Measurements from ENCODE around the gene INCENP. TPM values are rescaled to one million over a fixed set of nuclear protein-coding genes. Genes with fewer than 3 reads are reported as not detected.

Gene INCENP
- total RNA-seq, 1 experiment from 2014 or later, result 86.6 TPM

- DNase-seq (ENCODE audit: low read depth), result peak; percentile 74
Observed at GRCh38 chr11:62124186-62125113, 639 bp downstream of the INCENP start.

- no peak for DNase-seq (ENCODE audit: low read depth)
Observed at GRCh38 chr11:62125316-62125715, 1.5 kb downstream of the INCENP start.

GRCh38 chr11:62125881-62126280 lies 2.1 kb downstream of the INCENP start:
- peak; percentile 44 for DNase-seq (ENCODE audit: low read depth)

GRCh38 chr11:62127426-62127825 lies 3.6 kb downstream of the INCENP start:
- no peak for DNase-seq (ENCODE audit: low read depth)

- DNase-seq (ENCODE audit: low read depth), result no peak
Observed at GRCh38 chr11:62127941-62128770, 4.3 kb downstream of the INCENP start.

GRCh38 chr11:62128835-62129234 lies 5.0 kb downstream of the INCENP start:
- DNase-seq (ENCODE audit: low read depth), result no peak

- DNase-seq (ENCODE audit: low read depth), result no peak
Observed at GRCh38 chr11:62129590-62130282, 5.9 kb downstream of the INCENP start.

- no peak for DNase-seq (ENCODE audit: low read depth)
Observed at GRCh38 chr11:62130283-62131169, 6.7 kb downstream of the INCENP start.

GRCh38 chr11:62131170-62131464 lies 7.3 kb downstream of the INCENP start:
- DNase-seq (ENCODE audit: low read depth), result no peak

GRCh38 chr11:62132191-62132590 lies 8.4 kb downstream of the INCENP start:
- DNase-seq (ENCODE audit: low read depth), result no peak

- DNase-seq (ENCODE audit: low read depth), result no peak
Observed at GRCh38 chr11:62132689-62133293, 9.0 kb downstream of the INCENP start.

- no peak for DNase-seq (ENCODE audit: low read depth)
Observed at GRCh38 chr11:62133328-62134065, 9.7 kb downstream of the INCENP start.

GRCh38 chr11:62137276-62137861 lies 13.6 kb downstream of the INCENP start:
- no peak for DNase-seq (ENCODE audit: low read depth)

GRCh38 chr11:62137881-62138629 lies 14.2 kb downstream of the INCENP start:
- no peak for DNase-seq (ENCODE audit: low read depth)

- DNase-seq (ENCODE audit: low read depth), result no peak
Observed at GRCh38 chr11:62138630-62139425, 15.0 kb downstream of the INCENP start.

- DNase-seq (ENCODE audit: low read depth), result no peak
Observed at GRCh38 chr11:62139526-62140303, 15.9 kb downstream of the INCENP start.

All from LHCN-M2 (cell line).